Measurements from ENCODE around the gene KCNIP4. TPM values are rescaled to one million over a fixed set of nuclear protein-coding genes. Genes with fewer than 3 reads are reported as not detected.
A peak's percentile ranks its signal among the peaks of the same experiment; 100 is the strongest.

KCNIP4 gene
- total and polyA plus RNA-seq, 9 of the 15 experiments (the other 6 are each of a cell fraction or from before 2014, with no cell fraction given) = 0.25 to 0.41 TPM; not detected in 7

DNA sequence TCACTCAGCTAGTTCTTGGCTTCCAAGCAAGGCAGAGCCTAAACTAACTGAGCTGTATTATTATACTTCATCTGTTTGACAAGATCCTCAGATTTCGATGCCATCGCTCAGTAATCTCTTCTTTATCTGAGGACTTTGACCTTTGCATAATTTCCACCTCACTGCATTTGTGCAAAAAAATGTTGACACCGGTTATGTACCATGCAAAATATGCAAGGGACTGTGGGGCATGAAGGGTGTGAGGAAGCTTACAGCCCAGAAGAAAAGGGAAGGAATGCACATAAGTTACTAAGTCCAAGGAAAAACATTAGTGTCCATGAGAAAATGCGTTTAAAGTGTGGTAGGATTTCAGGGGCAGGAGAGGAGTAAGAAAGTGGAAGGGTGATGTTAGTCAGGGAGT is 953.0 kb downstream of the KCNIP4 start (continued):
- TF ChIP-seq, protein P1, sequence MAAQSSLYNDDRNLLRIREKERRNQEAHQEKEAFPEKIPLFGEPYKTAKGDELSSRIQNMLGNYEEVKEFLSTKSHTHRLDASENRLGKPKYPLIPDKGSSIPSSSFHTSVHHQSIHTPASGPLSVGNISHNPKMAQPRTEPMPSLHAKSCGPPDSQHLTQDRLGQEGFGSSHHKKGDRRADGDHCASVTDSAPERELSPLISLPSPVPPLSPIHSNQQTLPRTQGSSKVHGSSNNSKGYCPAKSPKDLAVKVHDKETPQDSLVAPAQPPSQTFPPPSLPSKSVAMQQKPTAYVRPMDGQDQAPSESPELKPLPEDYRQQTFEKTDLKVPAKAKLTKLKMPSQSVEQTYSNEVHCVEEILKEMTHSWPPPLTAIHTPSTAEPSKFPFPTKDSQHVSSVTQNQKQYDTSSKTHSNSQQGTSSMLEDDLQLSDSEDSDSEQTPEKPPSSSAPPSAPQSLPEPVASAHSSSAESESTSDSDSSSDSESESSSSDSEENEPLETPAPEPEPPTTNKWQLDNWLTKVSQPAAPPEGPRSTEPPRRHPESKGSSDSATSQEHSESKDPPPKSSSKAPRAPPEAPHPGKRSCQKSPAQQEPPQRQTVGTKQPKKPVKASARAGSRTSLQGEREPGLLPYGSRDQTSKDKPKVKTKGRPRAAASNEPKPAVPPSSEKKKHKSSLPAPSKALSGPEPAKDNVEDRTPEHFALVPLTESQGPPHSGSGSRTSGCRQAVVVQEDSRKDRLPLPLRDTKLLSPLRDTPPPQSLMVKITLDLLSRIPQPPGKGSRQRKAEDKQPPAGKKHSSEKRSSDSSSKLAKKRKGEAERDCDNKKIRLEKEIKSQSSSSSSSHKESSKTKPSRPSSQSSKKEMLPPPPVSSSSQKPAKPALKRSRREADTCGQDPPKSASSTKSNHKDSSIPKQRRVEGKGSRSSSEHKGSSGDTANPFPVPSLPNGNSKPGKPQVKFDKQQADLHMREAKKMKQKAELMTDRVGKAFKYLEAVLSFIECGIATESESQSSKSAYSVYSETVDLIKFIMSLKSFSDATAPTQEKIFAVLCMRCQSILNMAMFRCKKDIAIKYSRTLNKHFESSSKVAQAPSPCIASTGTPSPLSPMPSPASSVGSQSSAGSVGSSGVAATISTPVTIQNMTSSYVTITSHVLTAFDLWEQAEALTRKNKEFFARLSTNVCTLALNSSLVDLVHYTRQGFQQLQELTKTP (IDR thresholded peaks at IDR 0.05; ENCODE audit: low read depth in 1 of 2, partially characterized antibody in 2 of 2) = no peak

GRCh38 chr4:20995015-20995414 is 953.6 kb downstream of the KCNIP4 start:
- Histone ChIP-seq H3K27me3 (ENCODE audit: control insufficient read depth in 2 of 2, insufficient read depth in 2 of 2, low read length in 2 of 2) (no peaks in the 10 kb centered on the region), H3K4me3 (no peak overlapping the region), H3K4me2 (ENCODE audit: insufficient read depth, low read length) (no peak overlapping the region), H3K9me3 (replicated peaks; ENCODE audit: control insufficient read depth, insufficient read depth, low read depth, low read length) (no peaks in the 10 kb centered on the region), H3K9ac (ENCODE audit: insufficient read depth in 1 of 2, low read depth in 2 of 2, low read length in 2 of 2) (no peak overlapping the region), H4K20me1 (replicated peaks; ENCODE audit: control insufficient read depth, insufficient read depth, low read length) (no peaks in the 10 kb centered on the region), H3K36me3 (ENCODE audit: control insufficient read depth, insufficient read depth, low read length) (no peaks in the 10 kb centered on the region), H3K4me1 (replicated peaks in 1 of 2; ENCODE audit: control insufficient read depth in 2 of 2, insufficient read depth in 2 of 2, low read length in 2 of 2) (no peaks in the 10 kb centered on the region), H3K9me1 (ENCODE audit: control insufficient read depth, insufficient read depth, low read length) (no peaks in the 10 kb centered on the region), H3K79me2 (ENCODE audit: control insufficient read depth, insufficient read depth, low read length) (no peaks in the 10 kb centered on the region), H3K27ac (ENCODE audit: extremely low read depth, low read depth, low read length) (no peak overlapping the region), H2AFZ (ENCODE audit: low read depth, low read length) (no peak overlapping the region)
- TF ChIP-seq NR4A1 (CRISPR knock-in tag; IDR thresholded peaks at IDR 0.05) (no peak), NR4A1 (tag; IDR thresholded peaks at IDR 0.05) (no peak), NFIC (IDR thresholded peaks at IDR 0.05) (peak; percentile 93), ZNF780A (CRISPR knock-in tag; IDR thresholded peaks at IDR 0.05) (no peak), NFIX (CRISPR knock-in tag; IDR thresholded peaks at IDR 0.05; ENCODE audit: low read depth) (peak; percentile 82)
- TF ChIP-seq, protein P2, sequence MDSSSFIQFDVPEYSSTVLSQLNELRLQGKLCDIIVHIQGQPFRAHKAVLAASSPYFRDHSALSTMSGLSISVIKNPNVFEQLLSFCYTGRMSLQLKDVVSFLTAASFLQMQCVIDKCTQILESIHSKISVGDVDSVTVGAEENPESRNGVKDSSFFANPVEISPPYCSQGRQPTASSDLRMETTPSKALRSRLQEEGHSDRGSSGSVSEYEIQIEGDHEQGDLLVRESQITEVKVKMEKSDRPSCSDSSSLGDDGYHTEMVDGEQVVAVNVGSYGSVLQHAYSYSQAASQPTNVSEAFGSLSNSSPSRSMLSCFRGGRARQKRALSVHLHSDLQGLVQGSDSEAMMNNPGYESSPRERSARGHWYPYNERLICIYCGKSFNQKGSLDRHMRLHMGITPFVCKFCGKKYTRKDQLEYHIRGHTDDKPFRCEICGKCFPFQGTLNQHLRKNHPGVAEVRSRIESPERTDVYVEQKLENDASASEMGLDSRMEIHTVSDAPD (CRISPR knock-in tag; IDR thresholded peaks at IDR 0.05) = no peak
- POLR2A ChIA-PET = no interaction called here
- in situ Hi-C loops (cut with MboI) = no loop called here
- intact Hi-C loops (cut with micrococcal nuclease) = no loop called here
- CTCF ChIA-PET (ENCODE audit: low intra/inter-chr PET ratio) = no interaction called here
- no peak for FAIRE-seq
- no peak for ATAC-seq
- BruUV-seq (replicated peaks) = no TSS peak
- 0% methylated on average over 3 of the region's 3 CpGs for WGBS (ENCODE audit: insufficient coverage, low coverage, missing lambda C conversion rate)
- DNase-seq (ENCODE audit: extremely low read depth in 1 of 4, low spot score in 3 of 4) = no peak
